Epithelial cell of esophagus (primary cell): ENCODE data around the gene NDUFA7.

Experiments used
- DNase-seq: peaks from one replicate; pipeline ENCODE4 v3.0.0; 2010; ENCODE audit warnings: low read depth
- H3K4me3 ChIP-seq: 2 replicates; pipeline ENCODE4 v1.5.1; 2011; ENCODE audit warnings: mild to moderate bottlenecking, low read length, control low read depth
- CTCF ChIP-seq: IDR thresholded peaks from 2 replicates; pipeline ENCODE4 v1.5.1; 2011; ENCODE audit warnings: low read depth, mild to moderate bottlenecking, low read length, control low read depth, inconsistent platforms; ENCODE audit not compliant: insufficient read depth; ENCODE audit errors: missing control alignments

NDUFA7 gene

GRCh38 chr19:8261881-8262280 is 59.3 kb downstream of the NDUFA7 start:
- DNase-seq: no peak
- no peak for TF ChIP-seq CTCF
- no peak overlapping the region for H3K4me3 ChIP-seq

GRCh38 chr19:8261347-8261746 is 59.8 kb downstream of the NDUFA7 start:
- no peak overlapping the region for H3K4me3 ChIP-seq
- no peak for DNase-seq
- no peak for TF ChIP-seq CTCF
